Stimulated activated CD4-positive, alpha-beta T cell treated with anti-CD3 and anti-CD28 coated beads, Interleukin-1b, Interleukin-23, amount 100 ng/mL, for 24 hours (primary cell): ENCODE measurements around the gene PRRT2.

Source experiments
- DNase-seq, 4 experiments: peaks; one replicate each; pipeline ENCODE4 v3.0.0-alpha.2; 2020; ENCODE audit warnings: low read depth in 4 of 4, low spot score in 1 of 4

The PRRT2 gene

GRCh38 chr16:29811170-29811895, 660 bp upstream of the PRRT2 start:
- peak in 2 of 4 experiments; percentile 64 to 83 for DNase-seq

DNA sequence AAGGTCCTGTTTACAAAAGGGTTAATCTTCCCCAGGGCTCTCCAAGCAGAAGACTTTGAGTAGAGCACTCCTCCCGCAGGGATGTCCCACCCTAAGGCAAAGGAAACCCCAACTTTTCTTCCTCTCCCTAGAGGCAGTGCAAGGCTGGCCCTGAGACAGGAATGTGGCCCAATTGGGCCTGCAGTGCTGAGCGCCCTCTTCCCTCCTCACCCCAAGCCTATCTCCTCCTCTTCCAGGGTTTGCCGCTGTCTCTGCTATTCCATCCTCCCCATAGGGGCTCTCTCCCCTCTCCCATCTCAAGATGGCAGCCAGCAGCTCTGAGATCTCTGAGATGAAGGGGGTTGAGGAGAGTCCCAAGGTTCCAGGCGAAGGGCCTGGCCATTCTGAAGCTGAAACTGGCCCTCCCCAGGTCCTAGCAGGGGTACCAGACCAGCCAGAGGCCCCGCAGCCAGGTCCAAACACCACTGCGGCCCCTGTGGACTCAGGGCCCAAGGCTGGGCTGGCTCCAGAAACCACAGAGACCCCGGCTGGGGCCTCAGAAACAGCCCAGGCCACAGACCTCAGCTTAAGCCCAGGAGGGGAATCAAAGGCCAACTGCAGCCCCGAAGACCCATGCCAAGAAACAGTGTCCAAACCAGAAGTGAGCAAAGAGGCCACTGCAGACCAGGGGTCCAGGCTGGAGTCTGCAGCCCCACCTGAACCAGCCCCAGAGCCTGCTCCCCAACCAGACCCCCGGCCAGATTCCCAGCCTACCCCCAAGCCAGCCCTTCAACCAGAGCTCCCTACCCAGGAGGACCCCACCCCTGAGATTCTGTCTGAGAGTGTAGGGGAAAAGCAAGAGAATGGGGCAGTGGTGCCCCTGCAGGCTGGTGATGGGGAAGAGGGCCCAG, 1.0 kb downstream of the PRRT2 start:
- no peak for DNase-seq

DNA sequence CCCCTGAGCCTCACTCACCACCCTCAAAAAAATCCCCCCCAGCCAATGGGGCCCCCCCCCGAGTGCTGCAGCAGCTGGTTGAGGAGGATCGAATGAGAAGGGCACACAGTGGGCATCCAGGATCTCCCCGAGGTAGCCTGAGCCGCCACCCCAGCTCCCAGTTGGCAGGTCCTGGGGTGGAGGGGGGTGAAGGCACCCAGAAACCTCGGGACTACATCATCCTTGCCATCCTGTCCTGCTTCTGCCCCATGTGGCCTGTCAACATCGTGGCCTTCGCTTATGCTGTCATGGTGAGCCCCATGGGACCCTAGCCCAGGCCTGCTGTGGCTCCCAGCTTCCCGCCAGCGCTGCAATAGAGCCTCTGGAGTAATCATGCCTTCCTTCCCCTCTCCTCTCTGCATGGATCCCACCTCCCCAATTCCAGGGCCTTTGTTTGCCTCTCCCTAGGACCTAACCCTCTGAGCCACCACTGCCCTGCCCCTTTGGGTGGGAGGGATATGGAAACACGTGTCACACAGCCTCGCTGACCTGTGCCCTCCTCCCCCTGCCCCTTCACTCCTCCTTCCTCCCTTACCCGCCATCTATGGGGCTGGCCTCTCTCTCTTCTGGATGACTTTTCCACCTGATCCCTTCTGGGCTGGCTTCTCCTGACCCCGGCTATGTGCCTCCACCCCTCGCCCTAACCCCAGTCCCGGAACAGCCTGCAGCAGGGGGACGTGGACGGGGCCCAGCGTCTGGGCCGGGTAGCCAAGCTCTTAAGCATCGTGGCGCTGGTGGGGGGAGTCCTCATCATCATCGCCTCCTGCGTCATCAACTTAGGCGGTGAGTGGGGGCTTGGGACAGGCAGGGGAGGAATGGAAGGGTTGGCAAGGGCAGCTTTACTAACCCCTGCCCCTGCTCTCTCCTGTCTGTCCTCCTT, 1.9 kb downstream of the PRRT2 start:
- DNase-seq: no peak

- no peak for DNase-seq
These were observed 2.6 kb downstream of the PRRT2 start for GRCh38 chr16:29814592-29814991.

DNA sequence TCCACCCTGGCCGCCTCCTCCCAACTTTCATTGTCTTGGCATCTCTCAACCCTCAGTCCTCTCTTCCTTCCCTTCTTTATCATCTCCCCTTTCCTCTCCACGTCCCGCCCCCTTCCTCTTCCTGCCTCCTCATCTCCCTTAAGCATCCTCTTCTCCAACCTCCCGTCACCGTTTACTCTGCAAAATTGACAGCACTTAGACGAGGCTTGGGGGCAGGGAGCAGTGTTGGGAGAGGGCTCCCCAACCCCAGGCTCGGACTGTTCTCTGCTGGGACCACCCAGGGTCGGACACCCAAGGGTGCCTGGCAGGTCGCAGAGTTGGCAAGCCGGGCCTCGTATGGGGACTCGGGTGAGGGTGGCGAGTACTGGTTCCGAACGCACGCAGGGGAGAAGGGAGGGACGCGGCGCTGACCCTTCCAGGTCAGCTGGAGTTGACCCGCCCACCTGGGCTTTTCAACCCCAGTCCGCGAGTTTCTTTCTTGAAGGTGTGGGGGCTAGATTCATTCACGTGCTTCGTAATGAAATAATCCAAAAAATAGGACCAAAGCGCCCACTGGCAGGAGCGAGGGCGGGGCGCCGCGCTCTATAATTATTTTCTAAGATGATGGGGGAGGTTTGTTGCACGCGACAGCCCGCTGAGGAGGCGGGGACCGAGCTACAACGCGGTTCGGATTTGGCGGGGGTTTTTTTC, 3.2 kb downstream of the PRRT2 start:
- no peak for DNase-seq

GRCh38 chr16:29815793-29816693, 4.0 kb downstream of the PRRT2 start, which contains the start of gene PAGR1:
TSS of gene PAGR1 (plus strand) at chr16:29816152. CDS start at chr16:29816526, 374 bp downstream.
- DNase-seq: peak; percentile 93 to 96 (median 95)

GRCh38 chr16:29816694-29817441, 4.9 kb downstream of the PRRT2 start:
- peak in 1 of 4 experiments; percentile 70 for DNase-seq

- no peak for DNase-seq
These were observed 6.1 kb downstream of the PRRT2 start for GRCh38 chr16:29818082-29818481.

DNA sequence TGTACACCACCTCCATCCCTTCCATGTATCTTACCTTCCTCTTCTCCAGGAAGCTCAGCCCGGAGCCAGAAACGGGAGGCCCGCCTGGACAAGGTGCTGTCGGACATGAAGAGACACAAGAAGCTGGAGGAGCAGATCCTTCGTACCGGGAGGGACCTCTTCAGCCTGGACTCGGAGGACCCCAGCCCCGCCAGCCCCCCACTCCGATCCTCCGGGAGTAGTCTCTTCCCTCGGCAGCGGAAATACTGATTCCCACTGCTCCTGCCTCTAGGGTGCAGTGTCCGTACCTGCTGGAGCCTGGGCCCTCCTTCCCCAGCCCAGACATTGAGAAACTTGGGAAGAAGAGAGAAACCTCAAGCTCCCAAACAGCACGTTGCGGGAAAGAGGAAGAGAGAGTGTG, 7.5 kb downstream of the PRRT2 start:
- DNase-seq: no peak

DNA sequence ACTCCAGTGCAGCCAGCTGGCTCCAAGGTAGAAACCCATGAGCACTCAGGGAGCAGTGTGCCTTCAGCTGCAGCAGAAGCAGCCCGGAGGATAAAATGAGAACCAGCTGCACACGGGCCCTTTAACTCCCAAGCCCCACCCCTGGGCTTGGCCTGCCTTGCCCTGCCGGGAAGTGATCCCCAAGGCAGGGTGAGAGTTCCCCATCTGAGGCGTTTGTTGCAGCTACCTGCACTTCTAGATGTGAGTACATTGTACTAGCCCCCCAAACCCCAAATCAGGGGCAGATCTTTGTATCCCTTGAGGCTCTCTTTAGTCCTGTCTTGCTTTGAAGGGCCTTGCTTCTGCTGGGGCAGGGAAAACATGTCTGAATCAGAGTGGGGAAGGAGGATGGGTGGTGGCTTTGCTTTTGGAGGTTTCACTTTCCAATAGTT, 8.3 kb downstream of the PRRT2 start, which contains the start of gene MVP:
TSS of gene MVP (plus strand) at position 192 of the 431 bp plus-strand sequence. CDS start 10,088 bp downstream, outside the sequence.
- no peak for DNase-seq

DNA sequence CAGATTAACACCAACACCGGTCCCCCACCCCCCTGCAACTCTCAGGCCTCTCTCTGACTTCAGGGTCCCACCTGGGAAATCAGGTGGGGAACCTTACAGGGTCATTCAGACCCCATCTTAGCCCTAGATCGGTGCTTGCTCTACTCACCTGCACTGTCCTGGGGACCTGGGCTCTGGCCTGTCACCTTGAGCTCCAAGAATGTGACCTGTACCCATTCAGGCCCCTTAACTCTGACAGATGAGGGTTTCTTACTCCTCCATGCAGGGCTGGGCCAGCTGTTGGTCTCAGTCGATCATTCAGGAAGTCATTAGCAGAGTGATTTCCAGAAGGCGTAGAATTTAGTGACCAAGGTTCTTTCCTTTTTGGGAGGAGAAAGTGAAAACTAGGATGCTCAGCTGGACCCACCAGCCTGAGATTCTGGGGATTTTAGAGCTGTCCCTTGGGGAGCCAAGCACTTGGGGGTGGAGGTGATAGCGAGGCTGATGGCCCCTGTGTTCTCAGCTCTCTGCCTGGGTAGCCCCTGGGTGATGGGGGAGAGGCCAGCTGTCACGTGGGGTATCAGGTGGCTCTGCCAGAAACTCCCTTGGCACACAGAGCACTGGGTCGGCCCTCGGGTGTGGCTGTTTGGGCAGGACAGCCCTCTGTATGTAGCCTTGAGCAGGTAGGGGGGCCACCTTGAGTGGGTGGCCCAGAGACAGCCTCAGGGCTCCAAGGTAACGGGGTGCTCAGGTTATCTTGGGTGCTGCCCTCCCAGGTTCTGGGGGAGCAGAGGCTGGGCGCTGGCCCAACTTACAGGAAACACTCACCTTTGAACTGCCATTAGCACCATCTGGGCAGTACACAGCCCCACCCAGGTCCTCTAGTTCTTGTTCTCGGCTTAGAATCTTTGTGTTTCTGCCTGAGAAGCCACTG, 9.0 kb downstream of the PRRT2 start:
- DNase-seq: no peak

- DNase-seq: no peak
These were observed 9.7 kb downstream of the PRRT2 start for GRCh38 chr16:29821643-29822115.

DNA sequence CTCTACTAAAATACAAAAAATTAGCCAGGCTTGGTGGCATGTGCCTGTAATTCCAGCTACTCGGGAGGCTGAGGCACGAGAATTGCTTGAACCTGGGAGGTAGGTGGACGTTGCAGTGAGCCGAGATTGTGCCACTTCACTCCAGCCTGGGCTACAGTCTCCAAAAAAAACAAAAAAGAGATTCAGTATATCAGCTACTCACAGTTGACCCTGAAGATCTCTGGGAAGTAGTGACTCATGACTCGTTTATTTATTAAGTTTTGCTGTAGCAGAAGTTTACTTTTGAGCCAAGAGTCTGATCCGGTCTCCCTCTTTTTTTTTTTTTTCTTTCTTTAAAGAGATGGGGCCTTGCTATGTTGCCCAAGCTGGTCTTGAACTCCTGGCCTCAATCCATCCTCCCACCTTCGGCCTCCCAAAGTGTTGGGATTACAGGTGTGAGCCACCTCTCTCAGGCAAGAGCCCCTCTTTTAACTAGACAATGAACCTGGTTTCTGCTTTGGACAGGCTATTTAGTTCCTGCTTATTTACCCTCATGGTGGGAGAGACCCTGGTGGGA, 12.7 kb downstream of the PRRT2 start:
- DNase-seq: no peak

DNA sequence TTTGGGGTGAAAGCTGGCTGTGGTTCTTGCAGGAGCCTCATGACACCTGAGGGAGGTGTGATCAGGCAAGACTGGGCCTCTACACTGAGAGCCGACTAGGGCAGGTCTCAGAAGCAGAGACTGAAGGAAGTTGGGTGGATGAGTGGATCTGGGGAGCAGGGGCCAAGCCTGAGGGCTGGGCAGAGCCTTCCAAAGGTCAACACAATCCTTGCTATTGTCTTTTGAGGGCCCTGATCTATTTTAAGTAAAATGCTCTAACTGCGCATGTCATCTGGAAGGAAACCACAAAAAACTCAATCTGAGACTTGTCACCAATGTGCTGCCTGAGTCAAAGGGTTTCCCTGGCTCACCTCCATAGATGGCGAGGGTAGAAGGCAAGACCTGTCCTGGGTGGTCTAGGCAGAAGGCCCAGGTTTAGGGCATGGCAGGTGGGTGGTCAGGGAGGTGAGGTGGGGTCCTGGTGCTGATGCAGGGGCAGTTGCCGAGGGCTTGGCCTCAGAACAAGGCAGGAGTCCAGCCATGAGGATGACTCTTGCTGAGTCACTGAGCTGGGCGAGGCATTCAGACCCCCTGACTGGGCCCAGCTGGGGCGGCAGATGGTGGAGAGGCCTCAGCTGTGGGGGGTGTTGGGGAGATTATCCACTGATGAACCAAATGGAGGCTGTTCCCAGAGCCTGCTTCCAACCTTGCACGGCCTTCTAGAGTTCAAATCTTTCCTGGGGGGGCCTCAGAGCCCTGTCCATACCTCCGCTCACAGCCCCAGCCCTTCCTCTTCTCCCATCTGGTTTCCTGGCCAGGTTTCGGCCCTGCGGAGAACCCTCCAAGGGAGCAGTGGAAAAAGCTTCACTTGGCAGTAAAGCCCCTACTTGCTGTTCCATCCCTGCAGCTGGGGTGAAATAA, 13.4 kb downstream of the PRRT2 start:
- no peak for DNase-seq

- DNase-seq: no peak
These were observed 14.3 kb downstream of the PRRT2 start for GRCh38 chr16:29826342-29826695.

GRCh38 chr16:29830774-29831173, 18.8 kb downstream of the PRRT2 start:
- DNase-seq: no peak
